Astrocyte (in vitro differentiated cells and primary cell): ENCODE results near the gene FSD1L.

Experiments used
- CTCF ChIP-seq: IDR thresholded peaks from 2 replicates; pipeline ENCODE4 v1.5.1; 2011; ENCODE audit warnings: low read depth, mild to moderate bottlenecking, inconsistent platforms, low read length, moderate library complexity; ENCODE audit not compliant: insufficient read depth
- EZH2 ChIP-seq: IDR thresholded peaks from 2 replicates; pipeline ENCODE4 v1.6.1; 2012; ENCODE audit warnings: mild to moderate bottlenecking, low read length, inconsistent platforms; ENCODE audit not compliant: insufficient read depth

DNA sequence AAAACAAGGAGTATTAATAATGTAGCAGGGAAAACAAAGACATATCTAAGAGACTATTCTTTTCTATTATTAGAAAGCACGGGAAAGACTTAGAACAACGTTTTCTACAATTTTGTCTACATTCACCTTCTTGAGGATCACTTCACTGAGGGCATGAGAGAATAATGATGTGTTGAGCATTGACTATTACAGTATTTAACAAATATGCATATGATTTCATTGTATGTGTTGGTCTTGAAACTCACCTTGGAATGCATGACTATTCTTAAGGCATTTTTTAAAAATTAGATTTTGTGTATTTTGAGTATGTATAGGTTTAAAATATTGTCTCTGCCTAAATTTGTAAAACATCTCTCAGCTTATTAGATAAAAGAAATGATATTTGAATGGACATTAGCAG lies 1.2 kb downstream of the FSD1L start:
- TF ChIP-seq CTCF (no peak), EZH2 (no peak)
